Activated naive CD8-positive, alpha-beta T cell treated with anti-CD3 and anti-CD28 coated beads, Interleukin-2, amount 50 U/mL, for 24 hours (primary cell): ENCODE measurements around the gene XRCC3.

ENCODE experiments used
- ATAC-seq: fragments of 150-1000 bp; cut with Tn5 transposase; one replicate; pipeline ENCODE4 v1.10.0; 2021
- DNase-seq: peaks from one replicate; pipeline ENCODE4 v3.0.0; 2021
- H3K27ac Mint-ChIP-seq: one replicate; pipeline ENCODE4 v1.8.0; 2021; ENCODE audit warnings: mild to moderate bottlenecking, mixed read lengths
- H3K27me3 Mint-ChIP-seq: one replicate; pipeline ENCODE4 v1.8.0; 2021; ENCODE audit warnings: mixed read lengths
- H3K36me3 Mint-ChIP-seq: one replicate; pipeline ENCODE4 v1.8.0; 2021; ENCODE audit warnings: low read depth, mixed read lengths
- H3K4me1 Mint-ChIP-seq: one replicate; pipeline ENCODE4 v1.8.0; 2021; ENCODE audit warnings: mixed read lengths
- H3K4me3 Mint-ChIP-seq: one replicate; pipeline ENCODE4 v1.8.0; 2021; ENCODE audit warnings: mild to moderate bottlenecking, moderate library complexity, mixed read lengths
- H3K9me3 Mint-ChIP-seq: one replicate; pipeline ENCODE4 v1.8.0; 2021; ENCODE audit warnings: mixed read lengths

XRCC3 gene

GRCh38 chr14:103710771-103711377, 4.4 kb downstream of the XRCC3 start:
- no peak overlapping the region for H3K27ac Mint-ChIP-seq
- H3K9me3 Mint-ChIP-seq: no peaks in the 10 kb centered on the region
- DNase-seq (no peak), ATAC-seq (no peak)
- peaks cover 23% of the 10 kb centered on the region for H3K4me1 Mint-ChIP-seq
- H3K36me3 Mint-ChIP-seq: peaks cover 32% of the 10 kb centered on the region
- no peak overlapping the region for H3K4me3 Mint-ChIP-seq
- H3K27me3 Mint-ChIP-seq: peaks cover 2% of the 10 kb centered on the region

GRCh38 chr14:103709814-103710213, 5.4 kb downstream of the XRCC3 start:
- H3K36me3 Mint-ChIP-seq: peaks cover 31% of the 10 kb centered on the region
- no peak for DNase-seq
- H3K9me3 Mint-ChIP-seq: no peaks in the 10 kb centered on the region
- no peak for ATAC-seq
- H3K27me3 Mint-ChIP-seq: no peaks in the 10 kb centered on the region
- no peak overlapping the region for H3K27ac Mint-ChIP-seq
- no peak overlapping the region for H3K4me3 Mint-ChIP-seq
- peaks cover 22% of the 10 kb centered on the region for H3K4me1 Mint-ChIP-seq

- peaks cover 28% of the 10 kb centered on the region for H3K36me3 Mint-ChIP-seq
- ATAC-seq (no peak), DNase-seq (no peak)
- H3K27me3 Mint-ChIP-seq: no peaks in the 10 kb centered on the region
- peaks cover 15% of the 10 kb centered on the region for H3K4me1 Mint-ChIP-seq
- H3K9me3 Mint-ChIP-seq: no peaks in the 10 kb centered on the region
- H3K27ac Mint-ChIP-seq: peak overlapping the region; percentile 20
- H3K4me3 Mint-ChIP-seq: no peak overlapping the region
Observed at GRCh38 chr14:103708750-103709187, 6.5 kb downstream of the XRCC3 start.

GRCh38 chr14:103707329-103708263, 7.7 kb downstream of the XRCC3 start:
- DNase-seq: no peak
- peaks cover 8% of the 10 kb centered on the region for H3K4me1 Mint-ChIP-seq
- peaks cover 27% of the 10 kb centered on the region for H3K36me3 Mint-ChIP-seq
- H3K27ac Mint-ChIP-seq: no peak overlapping the region
- no peak overlapping the region for H3K4me3 Mint-ChIP-seq
- no peaks in the 10 kb centered on the region for H3K27me3 Mint-ChIP-seq
- ATAC-seq: no peak
- no peaks in the 10 kb centered on the region for H3K9me3 Mint-ChIP-seq

- ATAC-seq (no peak), DNase-seq (no peak)
- no peak overlapping the region for H3K4me3 Mint-ChIP-seq
- H3K27me3 Mint-ChIP-seq: no peaks in the 10 kb centered on the region
- H3K9me3 Mint-ChIP-seq: no peaks in the 10 kb centered on the region
- peaks cover 6% of the 10 kb centered on the region for H3K4me1 Mint-ChIP-seq
- H3K36me3 Mint-ChIP-seq: peaks cover 29% of the 10 kb centered on the region
- no peak overlapping the region for H3K27ac Mint-ChIP-seq
Observed at GRCh38 chr14:103706551-103707328, 8.5 kb downstream of the XRCC3 start.

- no peaks in the 10 kb centered on the region for H3K9me3 Mint-ChIP-seq
- no peak overlapping the region for H3K4me3 Mint-ChIP-seq
- DNase-seq (no peak), ATAC-seq (no peak)
- peaks cover 1% of the 10 kb centered on the region for H3K4me1 Mint-ChIP-seq
- peaks cover 23% of the 10 kb centered on the region for H3K36me3 Mint-ChIP-seq
- H3K27me3 Mint-ChIP-seq: no peaks in the 10 kb centered on the region
- H3K27ac Mint-ChIP-seq: no peak overlapping the region
Observed at GRCh38 chr14:103705504-103706284, 9.6 kb downstream of the XRCC3 start.

- H3K27ac Mint-ChIP-seq: peak overlapping the region; percentile 52
- H3K36me3 Mint-ChIP-seq: peaks cover 23% of the 10 kb centered on the region
- DNase-seq (no peak), ATAC-seq (no peak)
- no peaks in the 10 kb centered on the region for H3K27me3 Mint-ChIP-seq
- H3K4me3 Mint-ChIP-seq: no peak overlapping the region
- H3K4me1 Mint-ChIP-seq: peaks cover 1% of the 10 kb centered on the region
- no peaks in the 10 kb centered on the region for H3K9me3 Mint-ChIP-seq
Observed at GRCh38 chr14:103705118-103705503, 10.1 kb downstream of the XRCC3 start.

- Mint-ChIP-seq H3K27ac (peak overlapping the region; percentile 52), H3K9me3 (no peaks in the 10 kb centered on the region), H3K27me3 (no peaks in the 10 kb centered on the region), H3K36me3 (peaks cover 23% of the 10 kb centered on the region), H3K4me1 (peaks cover 1% of the 10 kb centered on the region), H3K4me3 (no peak overlapping the region)
- no peak for DNase-seq
- no peak for ATAC-seq
Observed at GRCh38 chr14:103704708-103705107, 10.5 kb downstream of the XRCC3 start.

GRCh38 chr14:103703433-103704385, 11.5 kb downstream of the XRCC3 start:
- Mint-ChIP-seq H3K27ac (no peak overlapping the region), H3K4me1 (peaks cover 1% of the 10 kb centered on the region), H3K4me3 (no peak overlapping the region), H3K9me3 (no peaks in the 10 kb centered on the region), H3K36me3 (peaks cover 18% of the 10 kb centered on the region), H3K27me3 (no peaks in the 10 kb centered on the region)
- no peak for DNase-seq
- no peak for ATAC-seq

- H3K27ac Mint-ChIP-seq: peak overlapping the region; percentile 41
- ATAC-seq (no peak), DNase-seq (no peak)
- peaks cover 1% of the 10 kb centered on the region for H3K4me1 Mint-ChIP-seq
- no peak overlapping the region for H3K4me3 Mint-ChIP-seq
- H3K27me3 Mint-ChIP-seq: no peaks in the 10 kb centered on the region
- no peaks in the 10 kb centered on the region for H3K9me3 Mint-ChIP-seq
- peaks cover 15% of the 10 kb centered on the region for H3K36me3 Mint-ChIP-seq
Observed at GRCh38 chr14:103702497-103703432, 12.5 kb downstream of the XRCC3 start.

GRCh38 chr14:103702095-103702494, 13.2 kb downstream of the XRCC3 start:
- Mint-ChIP-seq H3K9me3 (no peaks in the 10 kb centered on the region), H3K27ac (peak overlapping the region; percentile 67)

GRCh38 chr14:103700753-103701490, 14.3 kb downstream of the XRCC3 start:
- Mint-ChIP-seq H3K4me1 (peaks cover 3% of the 10 kb centered on the region), H3K27me3 (no peaks in the 10 kb centered on the region), H3K9me3 (no peaks in the 10 kb centered on the region), H3K27ac (no peak overlapping the region), H3K4me3 (no peak overlapping the region), H3K36me3 (peaks cover 17% of the 10 kb centered on the region)
- ATAC-seq (no peak), DNase-seq (no peak)

More at GRCh38 chr14:103702095-103702494, 13.2 kb downstream of the XRCC3 start:
- DNase-seq: no peak
- no peak for ATAC-seq
- H3K4me3 Mint-ChIP-seq: no peak overlapping the region
- H3K36me3 Mint-ChIP-seq: peaks cover 17% of the 10 kb centered on the region
- H3K4me1 Mint-ChIP-seq: peaks cover 1% of the 10 kb centered on the region
- no peaks in the 10 kb centered on the region for H3K27me3 Mint-ChIP-seq
